NCI-H1105 treated with DMSO at 0.1 percent for 48 hours (cell line): ENCODE data around the gene TADA2A.

ENCODE experiments used
- DNase-seq: peaks from one replicate; lab custom pipeline; 2025; lab: John Stamatoyannopoulos, UW

Gene TADA2A

DNA sequence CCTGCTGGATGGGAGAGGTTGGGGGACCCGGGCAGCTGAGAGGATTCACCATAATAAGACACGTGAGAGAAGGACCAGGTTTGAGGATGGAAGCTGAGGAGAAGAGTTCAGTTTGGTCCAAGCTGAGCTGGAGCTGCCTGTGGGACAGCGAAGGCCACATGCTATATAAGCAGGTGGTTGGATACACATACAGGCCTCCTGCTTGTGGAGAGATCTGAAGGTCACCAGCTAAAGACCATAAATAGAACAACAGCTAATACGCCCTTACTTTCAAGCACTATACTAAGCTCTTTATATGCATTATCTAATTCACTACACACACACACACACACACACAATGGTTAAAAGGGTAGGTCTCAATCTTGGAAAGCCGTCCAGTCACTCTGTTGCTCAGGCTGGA lies 115.1 kb downstream of the TADA2A start:
- DNase-seq = no peak

DNA sequence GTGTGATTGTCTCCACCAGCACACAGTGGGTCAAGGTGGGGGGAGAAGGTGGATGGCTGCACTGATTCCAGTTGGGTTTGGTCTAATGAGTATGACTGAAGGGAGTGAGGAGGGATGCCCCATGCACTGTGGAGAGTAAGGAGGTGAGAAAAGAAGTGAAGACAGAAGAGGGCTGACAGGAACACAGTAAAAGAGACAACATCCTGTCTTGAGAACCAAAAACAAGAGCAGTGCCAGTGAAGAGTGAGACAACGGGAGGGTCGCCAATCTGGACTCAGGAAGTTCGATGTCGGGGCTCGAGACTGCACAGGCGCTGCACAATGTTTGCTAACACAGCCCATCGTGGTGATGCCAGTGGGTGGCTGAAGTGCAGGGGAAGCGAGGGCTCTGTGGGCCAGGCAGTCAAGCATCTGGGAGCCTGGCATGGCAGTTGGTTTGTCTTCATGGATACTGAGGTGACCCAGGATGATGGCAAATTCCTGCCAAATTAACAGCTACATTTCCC lies 117.1 kb downstream of the TADA2A start:
- no peak for DNase-seq

DNA sequence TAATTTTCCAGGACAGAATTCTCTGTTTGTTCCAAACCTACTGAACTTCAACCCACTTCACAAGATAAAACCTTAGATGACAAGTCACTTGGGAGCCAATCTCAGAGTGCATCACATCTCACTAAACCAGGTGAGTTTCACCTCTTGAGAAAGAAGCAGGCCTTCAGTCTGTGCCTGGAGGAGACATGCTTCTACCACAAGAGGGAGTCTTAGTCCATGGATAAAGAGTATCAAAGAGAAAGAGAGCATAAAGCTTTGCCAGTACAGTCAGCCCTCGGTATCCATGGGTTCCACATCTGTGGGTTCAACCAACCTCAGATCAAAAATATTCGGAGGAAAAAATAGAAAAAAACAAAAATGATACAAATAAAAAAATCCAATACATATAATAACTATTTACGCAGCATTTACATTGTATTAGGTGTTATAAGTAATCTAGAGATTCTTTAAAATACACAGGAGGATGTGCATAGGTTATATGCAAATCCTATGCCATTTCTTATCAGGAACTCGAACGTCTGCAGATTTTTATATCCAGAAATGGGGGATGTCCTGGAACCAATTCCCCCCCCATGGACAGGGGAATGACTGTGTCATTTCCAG lies 120.7 kb downstream of the TADA2A start:
- peak; percentile 50 for DNase-seq
